C4-2B (cell line): Measurements from ENCODE around the gene CEP192.

Experiments used
- CTCF ChIP-seq: fragments of 450-650 bp; conservative IDR thresholded peaks from 2 replicates; pipeline ENCODE4 v1.5.1; 2017; ENCODE audit warnings: mild to moderate bottlenecking
- ZFX ChIP-seq: fragments of 450-650 bp; IDR thresholded peaks from 2 replicates; pipeline ENCODE4 v1.6.1; 2017

GRCh38 chr18:12990641-12990966, 558 bp upstream of the CEP192 start:
- TF ChIP-seq CTCF (no peak), ZFX (0 out of 2 replicates have a peak, but pooled peaks have one; percentile 25)
